HG03575 (cell line): ENCODE measurements around the gene SNRNP200.
"Not testable (repeated sequence)": the region's sequence is repeated elsewhere in the genome, so short reads cannot be mapped to it uniquely, and the experiment has no call there.

ENCODE experiments used
- ATAC-seq: cut with Tn5 transposase; IDR thresholded peaks from one replicate; pipeline ENCODE4 v1.9.1; 2021; ENCODE audit not compliant: unreplicated experiment, insufficient number of reproducible peaks, low FRiP score; ENCODE audit errors: extremely low read depth

SNRNP200 gene

DNA sequence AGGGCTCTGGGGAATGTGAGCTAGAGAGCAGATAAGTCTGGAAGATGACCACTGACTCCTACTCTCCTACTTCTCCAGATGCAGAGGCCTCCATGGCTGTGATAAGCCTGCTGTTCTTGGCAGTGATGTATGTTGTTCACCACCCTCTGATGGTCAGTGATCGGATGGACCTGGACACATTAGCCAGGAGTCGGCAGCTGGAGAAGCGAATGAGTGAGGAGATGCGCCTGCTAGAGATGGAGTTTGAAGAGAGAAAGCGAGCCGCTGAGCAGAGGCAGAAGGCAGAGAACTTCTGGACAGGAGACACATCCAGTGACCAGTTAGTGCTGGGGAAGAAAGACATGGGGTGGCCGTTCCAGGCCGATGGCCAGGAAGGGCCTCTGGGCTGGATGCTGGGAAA, 21.2 kb upstream of the SNRNP200 start:
- ATAC-seq: no peak

DNA sequence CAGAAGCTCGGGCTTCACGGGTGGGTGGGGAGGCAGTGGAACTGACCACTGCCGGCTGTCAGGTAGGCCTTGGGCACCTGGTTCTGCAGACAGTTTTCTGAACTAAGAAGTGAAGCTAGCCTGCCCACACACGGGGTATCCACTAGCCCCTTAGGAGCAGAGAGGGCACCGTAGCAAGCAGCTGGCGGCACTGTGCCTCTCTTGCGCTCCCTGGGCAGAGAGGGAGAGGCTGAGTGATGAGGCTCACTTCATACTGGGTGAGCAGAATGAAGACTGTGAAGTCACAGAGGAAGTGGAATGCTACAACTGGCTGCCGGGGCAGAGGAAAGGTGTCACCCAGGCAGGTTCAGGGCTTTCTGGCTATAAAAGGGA, 20.5 kb upstream of the SNRNP200 start:
- no peak for ATAC-seq

DNA sequence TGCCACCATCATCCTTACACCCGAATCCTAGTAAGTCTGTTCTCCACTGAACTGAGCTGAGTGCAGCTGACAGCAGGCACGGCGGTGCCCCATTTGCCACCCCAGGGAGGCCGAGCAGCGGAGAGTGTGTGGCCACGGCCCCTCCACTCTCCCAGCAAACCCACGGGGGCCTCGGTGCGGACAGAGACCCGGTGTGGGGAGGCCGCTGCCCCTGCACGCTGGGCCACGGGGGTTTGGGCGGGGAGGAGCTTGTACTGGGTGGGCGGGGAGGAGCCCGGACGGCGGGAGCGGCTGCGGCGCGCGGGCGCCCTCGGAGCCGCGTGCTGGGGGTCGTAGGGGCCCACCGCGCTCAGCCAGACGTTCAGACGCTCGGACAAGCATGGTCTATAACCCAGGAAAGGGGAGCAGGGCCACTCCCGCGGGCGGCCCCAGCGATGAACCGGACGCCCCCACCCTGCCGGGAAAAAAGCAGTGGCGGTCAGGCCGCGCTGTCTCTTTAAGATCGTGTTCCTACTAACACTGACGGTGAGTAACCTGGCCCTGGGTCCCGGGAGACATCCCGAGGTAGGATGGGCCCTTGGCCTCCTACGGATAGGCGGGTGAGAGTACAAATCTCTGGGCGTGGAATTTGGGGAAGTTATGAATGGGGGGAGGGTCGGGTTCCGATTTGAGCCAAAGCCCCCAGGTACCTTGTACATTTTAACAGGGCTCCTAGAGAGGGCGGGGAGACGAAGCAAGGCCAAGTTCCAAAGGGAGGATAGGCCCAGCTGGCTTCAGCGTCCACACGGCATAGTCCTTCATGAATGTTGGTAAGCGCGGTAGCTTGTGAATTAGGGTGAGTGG, 19.9 kb upstream of the SNRNP200 start, which contains the start of gene ITPRIPL1:
Gene ITPRIPL1 (plus strand): TSS at position 277 of the 843 bp plus-strand sequence. CDS start 523 bp downstream, at position 800.
- no peak for ATAC-seq

DNA sequence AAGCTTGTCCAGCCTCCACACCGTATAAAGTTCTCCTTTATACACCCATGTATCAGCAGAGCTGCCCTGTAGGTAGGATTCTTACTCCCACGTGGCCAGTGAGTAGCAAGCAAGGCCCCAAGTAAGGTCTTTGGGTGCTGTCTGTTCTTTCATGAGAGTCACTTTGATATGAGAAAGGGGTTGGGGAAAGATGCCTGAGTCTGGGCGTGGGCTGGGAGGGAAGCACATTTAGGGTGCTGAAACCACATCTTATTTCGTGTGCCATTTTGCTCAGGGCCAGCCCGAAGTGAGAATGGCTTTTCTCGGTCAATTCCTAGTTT, 19.3 kb upstream of the SNRNP200 start:
- no peak for ATAC-seq

DNA sequence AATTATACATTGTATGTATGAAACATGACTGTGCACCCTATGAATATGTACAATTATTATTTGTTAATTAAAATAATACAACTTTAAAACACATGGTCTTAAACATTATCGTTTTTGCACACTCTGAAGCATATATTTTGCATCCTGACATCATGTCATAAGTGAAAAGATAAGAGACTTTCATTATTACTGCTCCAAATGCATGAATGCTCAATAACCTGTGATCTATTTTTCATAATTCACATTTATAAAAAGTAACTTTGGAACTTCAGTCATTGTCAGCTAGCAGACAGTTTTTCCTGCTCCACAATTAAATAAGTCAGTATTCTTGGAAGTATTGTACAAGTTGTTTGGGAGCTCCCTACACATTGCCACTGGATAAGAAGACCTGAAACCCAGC, 18.5 kb upstream of the SNRNP200 start:
- no peak for ATAC-seq

DNA sequence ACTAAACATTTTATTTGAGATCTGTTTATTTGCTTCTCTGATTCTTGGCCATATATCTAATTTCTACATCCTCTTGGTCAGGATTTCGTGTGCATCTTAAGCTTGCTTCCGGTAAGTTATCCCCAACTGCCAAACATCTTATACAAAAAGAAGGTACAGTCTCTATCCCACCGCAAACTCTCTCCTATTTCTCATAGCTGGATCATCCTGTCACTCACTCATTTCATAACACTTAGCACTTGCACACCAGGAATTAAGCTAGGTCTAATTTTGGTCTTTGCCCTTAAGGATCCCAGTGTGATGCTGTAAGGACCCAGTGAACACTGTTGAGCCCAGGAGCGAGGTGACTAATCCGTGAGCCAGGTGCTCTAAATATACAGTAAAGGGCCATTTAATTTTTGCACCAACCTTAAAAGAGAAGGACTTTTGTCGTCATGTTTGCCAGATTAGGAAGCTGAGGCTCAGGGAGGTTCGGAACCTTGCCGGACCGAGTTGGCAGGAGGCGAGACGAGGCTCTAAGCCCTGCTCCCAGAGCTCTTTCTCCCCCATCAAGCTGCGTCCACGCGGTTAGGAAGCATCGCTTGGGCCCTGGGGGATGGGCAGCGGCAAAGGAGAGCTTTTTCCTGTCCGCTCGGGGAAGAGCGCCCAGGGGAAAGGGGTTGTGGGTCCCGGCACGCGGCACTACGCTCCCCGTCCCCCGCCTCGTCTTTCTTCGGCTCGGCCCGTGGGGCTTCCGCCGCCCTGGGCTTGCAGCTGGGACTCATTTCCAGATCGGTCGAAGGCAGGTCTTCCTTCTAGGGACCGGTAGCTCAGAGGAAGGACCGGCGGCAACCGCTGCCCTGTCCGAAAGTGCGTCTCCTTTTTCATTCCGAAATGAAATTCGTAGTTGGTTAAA, 15.6 kb upstream of the SNRNP200 start:
- no peak for ATAC-seq

DNA sequence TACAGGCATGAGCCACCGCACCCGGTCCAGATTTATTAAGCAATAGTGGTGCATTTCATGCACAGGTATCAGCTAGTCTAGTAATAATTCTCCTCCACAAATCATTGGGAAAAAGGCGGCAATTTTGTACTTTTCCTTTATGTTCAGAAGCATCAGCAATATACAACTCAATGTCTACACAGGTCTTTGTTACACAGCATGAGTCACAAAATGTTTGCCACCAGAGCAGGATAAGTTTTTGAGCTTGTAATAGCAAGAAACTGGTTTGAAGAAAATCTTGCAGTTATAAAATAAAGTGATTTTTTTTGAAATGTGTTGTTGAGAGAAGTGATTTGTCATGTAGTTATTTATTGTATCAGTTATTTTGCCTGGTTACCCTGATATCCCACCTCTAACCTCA, 15.0 kb upstream of the SNRNP200 start:
- ATAC-seq: no peak

DNA sequence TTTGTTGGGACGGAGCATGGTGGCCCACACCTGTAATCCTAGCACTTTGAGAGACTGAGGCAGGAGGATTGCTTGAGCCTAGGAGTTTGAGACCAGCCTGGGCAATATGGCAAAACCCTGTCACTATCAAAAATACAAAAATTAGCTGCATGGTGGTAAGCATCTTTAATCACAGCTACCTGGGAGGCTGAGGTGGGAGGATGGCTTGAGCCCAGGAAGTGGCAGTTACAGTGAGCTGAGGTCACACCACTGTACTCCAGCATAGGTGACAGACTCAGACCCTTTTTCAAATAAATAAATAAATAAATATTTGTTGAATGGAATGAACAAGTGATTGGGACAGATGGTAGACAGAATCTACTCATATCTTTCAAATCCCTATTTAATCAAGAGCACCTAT, 14.1 kb upstream of the SNRNP200 start:
- ATAC-seq: no peak

DNA sequence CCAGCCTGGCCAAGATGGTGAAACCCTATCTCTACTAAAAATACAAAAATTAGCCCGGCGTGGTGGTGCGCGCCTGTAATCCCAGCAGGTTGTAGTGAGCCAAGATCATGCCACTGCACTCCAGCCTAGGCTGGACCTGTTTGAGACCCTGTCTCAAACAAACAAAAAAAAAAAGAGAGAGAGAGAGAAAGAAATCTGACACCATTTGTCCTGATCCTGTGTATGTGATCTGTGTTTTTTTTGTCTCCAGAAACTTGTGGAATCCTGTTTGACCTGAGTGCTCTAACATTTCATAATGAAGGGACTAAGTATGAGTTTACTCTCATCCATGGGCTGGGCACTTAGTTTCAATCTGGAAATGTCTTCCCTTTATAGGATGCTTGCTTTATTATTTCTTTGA, 13.4 kb upstream of the SNRNP200 start:
- no peak for ATAC-seq

DNA sequence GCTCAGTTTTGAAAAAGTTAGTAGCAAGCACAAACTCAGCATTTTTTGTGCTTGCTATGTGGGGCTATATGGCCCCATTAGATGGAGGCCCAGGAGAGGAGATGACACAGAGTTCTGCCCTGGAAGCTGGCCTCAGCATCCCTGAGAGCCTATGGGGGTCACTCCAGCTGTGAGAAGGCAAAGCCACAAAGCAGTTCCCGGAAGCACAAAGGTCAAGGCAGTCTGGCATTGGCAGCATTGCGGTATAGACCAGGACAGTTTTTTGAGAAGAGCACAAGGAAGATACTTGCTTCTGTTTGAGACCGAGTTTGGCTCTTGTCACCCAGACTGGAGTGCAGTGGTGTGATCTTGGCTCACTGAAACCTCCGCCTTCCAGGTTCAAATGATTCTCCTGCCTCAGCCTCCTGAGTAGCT, 12.2 kb upstream of the SNRNP200 start:
- no peak for ATAC-seq

DNA sequence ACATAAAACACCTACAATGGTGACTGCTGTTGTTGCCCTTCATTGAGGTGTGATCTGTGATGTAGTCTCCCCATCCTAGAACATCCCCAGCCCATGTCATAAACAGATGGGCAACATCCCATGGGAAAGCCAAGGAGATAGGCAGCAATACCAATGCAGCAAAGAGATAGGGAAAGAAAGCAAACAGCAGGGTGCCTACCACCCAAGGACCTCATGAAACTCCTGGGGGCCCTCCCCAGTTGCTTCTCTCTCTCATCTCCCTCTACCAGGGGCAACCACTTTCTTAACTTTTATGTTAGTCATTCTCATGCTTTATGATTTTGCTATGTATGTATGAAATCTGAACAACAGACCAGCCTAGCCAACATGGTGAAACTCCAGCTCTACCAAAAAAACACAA, 11.7 kb upstream of the SNRNP200 start:
- no peak for ATAC-seq

DNA sequence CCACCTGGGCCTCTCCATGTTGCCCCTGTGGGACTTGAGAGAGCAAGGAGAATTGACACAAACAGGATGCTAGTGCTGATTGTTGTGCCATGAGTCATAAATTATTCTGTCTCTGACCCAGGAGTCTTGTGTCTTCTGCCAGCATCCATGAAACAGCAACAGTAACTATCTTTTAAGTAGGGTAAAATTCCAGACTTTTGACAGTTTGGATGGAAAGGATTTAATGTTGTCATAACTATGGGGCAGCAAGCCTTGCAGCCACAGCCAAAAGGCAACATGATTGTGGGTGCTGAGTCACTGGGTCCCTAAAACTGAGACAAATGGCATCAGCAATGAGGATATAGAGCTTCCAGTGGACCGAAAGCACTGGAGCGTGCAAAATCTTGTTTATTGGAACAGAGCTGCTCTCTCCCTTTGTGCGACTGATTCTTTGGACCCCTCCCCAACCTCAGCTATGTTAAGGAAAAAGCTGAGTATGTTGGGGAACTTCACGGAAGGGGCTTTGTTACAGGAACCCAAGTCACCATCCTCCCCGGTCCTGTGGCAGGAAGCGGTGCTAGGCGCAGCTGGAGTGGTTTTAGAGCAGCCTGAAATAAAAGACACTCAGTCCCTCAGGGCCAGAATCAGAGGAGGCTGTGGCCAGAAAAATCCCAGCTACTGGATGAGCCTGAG, 10.2 kb upstream of the SNRNP200 start:
- ATAC-seq: no peak

DNA sequence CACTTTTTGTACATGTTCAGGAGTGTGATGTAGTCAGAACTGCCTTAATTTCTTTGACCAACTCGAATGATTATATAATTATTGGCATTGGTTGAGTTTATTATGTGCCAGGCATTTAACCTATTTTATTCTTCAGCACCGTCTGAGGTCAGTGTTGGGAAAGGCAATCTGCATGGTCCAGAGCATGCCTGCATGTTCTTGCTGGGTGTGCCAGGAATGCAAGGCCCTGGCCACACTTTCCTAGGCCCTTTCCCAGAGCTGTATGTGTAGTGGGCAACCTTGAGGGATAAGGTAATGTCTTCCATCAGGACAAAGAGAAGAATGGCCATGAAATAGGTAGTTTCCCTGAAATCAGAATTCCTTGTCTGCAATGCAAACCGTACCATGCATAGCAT, 9.7 kb upstream of the SNRNP200 start:
- no peak for ATAC-seq

DNA sequence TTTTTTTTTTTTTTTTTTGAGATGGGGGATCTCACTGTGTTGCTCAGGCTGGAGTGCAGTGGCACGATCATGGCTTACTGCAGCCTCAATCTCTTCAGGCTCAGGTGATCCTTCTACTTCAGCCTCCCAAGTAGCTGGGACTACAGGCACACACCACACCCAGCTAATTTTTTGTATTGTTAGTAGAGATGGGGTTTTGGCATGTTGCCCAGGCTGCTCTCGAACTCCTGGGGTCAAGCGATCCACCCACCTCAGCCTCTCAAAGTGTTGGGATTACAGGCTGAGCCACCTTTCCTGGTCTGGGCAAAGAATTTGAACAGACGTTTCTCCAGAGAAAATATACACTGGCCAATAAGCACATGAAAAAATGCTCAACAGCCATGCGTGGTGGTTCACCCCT, 2.9 kb upstream of the SNRNP200 start:
- no peak for ATAC-seq

DNA sequence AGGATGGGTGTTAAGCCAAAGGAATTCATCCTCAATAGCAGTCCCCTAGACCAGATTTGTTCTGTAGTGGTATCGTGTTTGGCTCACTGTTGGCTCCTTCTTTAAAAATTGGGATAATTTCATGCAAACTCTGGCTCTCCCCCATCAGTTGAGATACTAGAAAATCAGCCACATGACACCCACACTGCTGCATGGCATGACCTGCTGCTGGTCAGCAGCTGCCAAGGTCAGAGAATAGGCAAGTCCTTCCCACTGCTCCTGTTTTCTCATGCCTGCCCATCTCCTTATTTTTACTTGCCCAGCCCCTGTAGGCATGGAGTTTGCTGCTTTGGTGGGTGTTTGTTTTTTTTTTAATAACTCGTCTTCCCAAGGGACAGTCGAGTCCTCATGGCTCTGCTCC, 1.0 kb upstream of the SNRNP200 start:
- ATAC-seq: no peak

DNA sequence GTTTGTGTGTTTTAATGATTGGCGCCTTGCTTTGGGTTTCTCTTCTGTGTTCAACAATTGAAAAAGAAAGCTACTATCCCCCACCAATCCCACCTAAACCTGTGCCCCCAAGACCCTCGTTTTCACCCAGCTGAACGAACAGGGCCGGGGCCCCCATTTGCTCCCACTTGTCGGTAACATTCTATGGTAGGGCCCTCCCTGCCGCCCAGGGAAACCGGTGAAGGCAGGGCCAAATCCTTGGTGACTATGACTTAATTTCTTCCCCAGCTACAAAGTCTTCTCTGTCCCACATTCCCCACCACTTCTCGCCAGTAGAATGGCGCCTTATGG, 598 bp upstream of the SNRNP200 start:
- no peak for ATAC-seq

DNA sequence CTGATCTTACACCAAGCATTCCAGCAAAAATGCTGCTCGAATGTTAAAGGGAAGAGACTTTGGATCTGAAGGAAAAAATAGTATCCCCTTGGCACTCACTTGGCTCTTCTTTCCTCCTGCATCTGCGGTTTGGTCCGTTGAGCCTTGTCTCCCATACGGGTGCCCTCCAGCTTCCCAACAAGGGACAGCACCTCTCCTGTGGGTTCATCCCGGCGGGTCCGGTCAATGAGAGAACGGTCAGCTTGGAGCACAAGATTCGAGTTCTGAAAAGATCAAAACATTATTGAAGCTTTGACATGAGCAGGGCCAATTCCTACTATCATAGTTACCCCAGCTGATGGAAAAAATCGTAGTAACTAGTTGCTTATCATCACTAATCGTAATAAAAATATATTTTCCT, 740 bp downstream of the SNRNP200 start:
- no peak for ATAC-seq

DNA sequence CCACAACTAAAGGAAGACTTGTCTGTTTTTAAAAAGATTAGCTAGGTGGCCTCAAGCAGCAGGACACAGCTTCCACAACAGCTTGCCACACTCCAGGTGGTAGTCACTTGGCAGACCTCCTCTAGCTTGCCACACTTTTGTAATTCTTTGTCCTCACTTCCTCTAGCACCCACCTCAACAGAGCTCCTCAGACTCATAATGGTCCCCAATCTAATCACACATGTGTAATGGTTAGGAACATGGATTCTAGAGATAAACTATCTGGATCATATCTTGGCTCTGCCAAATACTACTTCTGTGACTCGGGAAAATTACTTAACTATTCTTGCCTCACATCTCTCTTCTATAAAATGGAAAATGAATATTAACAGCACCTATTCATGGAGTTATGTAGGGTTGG, 3.5 kb downstream of the SNRNP200 start:
- ATAC-seq: no peak

DNA sequence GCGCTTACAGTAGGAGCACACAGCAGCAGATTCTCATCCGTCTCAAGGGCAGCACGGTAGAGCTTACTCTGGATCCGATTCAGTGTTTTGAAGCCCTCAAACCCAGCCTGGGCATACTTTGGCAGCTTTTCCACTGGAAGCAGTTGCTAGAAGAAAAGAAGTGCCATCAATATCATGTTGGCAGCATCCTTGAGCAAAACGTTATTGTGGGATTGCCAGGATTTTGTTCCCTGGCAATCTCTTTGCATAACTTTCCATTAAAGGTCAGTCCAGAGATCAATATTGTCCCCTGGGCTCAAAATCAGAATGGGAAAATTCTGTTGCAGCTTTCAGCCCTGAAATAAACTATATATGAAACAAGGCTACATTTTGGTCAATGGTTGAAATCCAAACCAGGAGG, 8.4 kb downstream of the SNRNP200 start:
- no peak for ATAC-seq

DNA sequence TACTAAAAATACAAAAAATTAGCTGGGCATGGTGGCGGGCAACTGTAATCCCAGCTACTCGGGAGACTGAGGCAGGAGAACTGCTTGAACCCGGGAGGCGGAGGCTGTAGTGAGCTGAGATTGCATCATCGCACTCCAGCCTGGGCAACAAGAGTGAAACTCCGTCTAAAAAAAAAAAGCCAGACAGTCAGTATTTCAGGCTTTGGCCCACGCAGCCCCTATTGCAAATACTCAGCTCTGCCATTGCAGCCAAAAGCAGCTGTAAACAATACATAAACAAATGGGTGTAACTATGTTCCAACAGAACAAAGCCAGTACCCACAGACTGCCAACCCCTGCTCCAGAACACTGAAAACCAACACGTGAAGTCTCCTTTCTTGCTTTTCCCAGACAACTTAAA, 11.1 kb downstream of the SNRNP200 start:
- not testable (repeated sequence) for ATAC-seq
